Trophoblast cell (in vitro differentiated cells and primary cell): ENCODE data around the gene TBC1D12.

Experiments
- DNase-seq, 2 donors: peaks; one replicate each; pipeline ENCODE4 v3.0.0-alpha.2; 2016
- H2AFZ ChIP-seq: 2 replicates; pipeline ENCODE4 v1.6.1; 2013; ENCODE audit warnings: low read length, moderate library complexity, mild to moderate bottlenecking; ENCODE audit not compliant: insufficient read depth, poor library complexity
- H2AK5ac ChIP-seq: 2 replicates; pipeline ENCODE4 v1.6.1; 2013; ENCODE audit warnings: mild to moderate bottlenecking, low read length
- H2BK120ac ChIP-seq: 2 replicates; pipeline ENCODE4 v1.6.1; 2013; ENCODE audit warnings: low read length, mild to moderate bottlenecking, moderate library complexity; ENCODE audit not compliant: insufficient read depth, poor library complexity
- H2BK12ac ChIP-seq: 2 replicates; pipeline ENCODE4 v1.6.1; 2013; ENCODE audit warnings: mild to moderate bottlenecking, low read length, moderate library complexity
- H2BK5ac ChIP-seq: 2 replicates; pipeline ENCODE4 v1.6.1; 2013; ENCODE audit warnings: low read length, low read depth, moderate library complexity, mild to moderate bottlenecking; ENCODE audit not compliant: poor library complexity
- H3K14ac ChIP-seq: 2 replicates; pipeline ENCODE4 v1.6.1; 2013; ENCODE audit warnings: mild to moderate bottlenecking, low read length
- H3K18ac ChIP-seq: 2 replicates; pipeline ENCODE4 v1.6.1; 2013; ENCODE audit warnings: mild to moderate bottlenecking, low read length
- H3K23ac ChIP-seq: 2 replicates; pipeline ENCODE4 v1.6.1; 2013; ENCODE audit warnings: low read length
- H3K27ac ChIP-seq: 2 replicates; pipeline ENCODE4 v1.5.1; 2013; ENCODE audit warnings: low read depth, mild to moderate bottlenecking, inconsistent platforms, low read length, moderate library complexity
- H3K27me3 ChIP-seq: 2 replicates; pipeline ENCODE4 v1.6.1; 2013; ENCODE audit warnings: inconsistent platforms, mild to moderate bottlenecking, low read length, moderate library complexity; ENCODE audit not compliant: insufficient read depth
- H3K36me3 ChIP-seq, 2 experiments: 1 replicate in 1 of 2; 2 replicates in 1 of 2; pipeline ENCODE4 v1.6.1; 2013; ENCODE audit warnings: low read length in 2 of 2, mild to moderate bottlenecking in 2 of 2, moderate library complexity in 1 of 2; ENCODE audit not compliant: insufficient read depth in 2 of 2, control insufficient read depth in 1 of 2
- H3K4ac ChIP-seq: 2 replicates; pipeline ENCODE4 v1.6.1; 2013; ENCODE audit warnings: low read depth, mild to moderate bottlenecking, low read length, moderate library complexity
- H3K4me1 ChIP-seq, 2 experiments: 1 replicate in 1 of 2; 2 replicates in 1 of 2; pipeline ENCODE4 v1.6.1; 2013; ENCODE audit warnings: low read length in 2 of 2, mild to moderate bottlenecking in 2 of 2, moderate library complexity in 1 of 2; ENCODE audit not compliant: insufficient read depth in 2 of 2, control insufficient read depth in 1 of 2
- H3K4me2 ChIP-seq: 2 replicates; pipeline ENCODE4 v1.6.1; 2013; ENCODE audit warnings: inconsistent platforms, mild to moderate bottlenecking, low read length, moderate library complexity
- H3K4me3 ChIP-seq: 2 replicates; pipeline ENCODE4 v1.5.1; 2013; ENCODE audit warnings: mild to moderate bottlenecking, low read depth, low read length, inconsistent platforms
- H3K79me1 ChIP-seq: one replicate; pipeline ENCODE4 v1.6.1; 2013; ENCODE audit warnings: low read length
- H3K79me2 ChIP-seq: 2 replicates; pipeline ENCODE4 v1.6.1; 2013; ENCODE audit warnings: low read length, mild to moderate bottlenecking; ENCODE audit not compliant: control insufficient read depth, insufficient read depth, poor library complexity
- H3K9ac ChIP-seq: 2 replicates; pipeline ENCODE4 v1.6.1; 2013; ENCODE audit warnings: mild to moderate bottlenecking, low read length
- H3K9me3 ChIP-seq: 2 replicates; pipeline ENCODE4 v1.6.1; 2013; ENCODE audit warnings: low read depth, mild to moderate bottlenecking, control low read depth, inconsistent platforms, low read length; ENCODE audit not compliant: insufficient read depth
- H4K12ac ChIP-seq: 2 replicates; pipeline ENCODE4 v1.6.1; 2013; ENCODE audit warnings: low read depth, mild to moderate bottlenecking, low read length, moderate library complexity
- H4K8ac ChIP-seq: 2 replicates; pipeline ENCODE4 v1.6.1; 2013; ENCODE audit warnings: low read depth, mild to moderate bottlenecking, low read length, moderate library complexity
- H4K91ac ChIP-seq: one replicate; pipeline ENCODE4 v1.6.1; 2013; ENCODE audit warnings: low read depth, mild to moderate bottlenecking, low read length, moderate library complexity
- WGBS: extraction: QIAGEN DNeasy Blood & Tissue Kit; methylation state at CpG from one replicate; pipeline ENCODE4 v1.1.7; 2013; ENCODE audit warnings: missing lambda C conversion rate; ENCODE audit not compliant: insufficient read length, insufficient coverage; ENCODE audit errors: extremely low coverage; 5-methylcytosine and 5-hydroxymethylcytosine counted together

TBC1D12 gene

DNA sequence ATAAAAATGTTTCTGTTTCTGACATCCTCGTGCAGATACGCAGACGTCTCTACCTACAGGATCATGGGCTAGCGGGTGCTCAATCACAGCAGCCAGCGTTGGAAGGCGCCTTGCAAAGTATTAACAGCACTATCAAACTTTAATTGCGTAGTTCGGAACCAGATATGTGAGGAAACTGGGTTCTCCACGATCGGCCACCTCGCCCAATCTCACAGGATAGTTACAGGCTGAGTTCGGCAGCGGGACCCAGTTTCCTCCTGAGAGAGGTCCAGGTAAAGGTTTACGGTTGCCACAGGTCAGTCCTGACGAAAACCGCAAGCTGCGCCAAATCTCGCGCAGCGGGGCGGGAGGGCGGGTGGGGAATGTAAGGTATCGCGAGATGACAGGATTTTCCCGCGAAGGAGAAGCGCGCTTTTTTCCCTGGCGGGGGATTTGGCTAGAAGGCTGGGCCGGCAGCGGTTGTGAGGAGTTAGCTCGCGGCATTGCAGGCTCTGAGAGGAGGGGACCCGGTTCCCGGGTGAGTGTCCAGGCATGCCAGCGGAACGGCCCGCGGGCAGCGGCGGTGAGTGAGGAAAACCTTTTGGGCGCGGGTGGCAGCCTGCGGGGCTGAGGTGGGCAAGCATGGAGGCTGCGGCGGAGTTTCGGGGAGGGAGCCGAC lies 143.2 kb downstream of the TBC1D12 start, which contains the start of gene HELLS:
HELLS (plus strand) TSS at position 398 of the 658 bp plus-strand sequence; CDS start at position 532, 134 bp downstream.
- Histone ChIP-seq H2BK120ac (peak within 1 kb of the TSS; percentile 75), H3K4me2 (peak within 1 kb of the TSS; percentile 73), H3K9ac (peak within 1 kb of the TSS; percentile 85), H3K18ac (peak within 1 kb of the TSS; percentile 71), H4K91ac (peak within 1 kb of the TSS; percentile 79), H3K79me1 (peaks cover 9% of the 10 kb centered on the region), H3K4ac (peak within 1 kb of the TSS; percentile 57), H2BK12ac (no peak within 1 kb of the TSS), H3K27ac (peak within 1 kb of the TSS; percentile 59), H3K4me1 (no peaks in the 10 kb centered on the region), H4K12ac (peak within 1 kb of the TSS; percentile 86), H3K14ac (peak within 1 kb of the TSS; percentile 84), H2BK5ac (peak within 1 kb of the TSS; percentile 84), H3K79me2 (peaks cover 4% of the 10 kb centered on the region), H3K9me3 (no peaks in the 10 kb centered on the region), H2AK5ac (no peak within 1 kb of the TSS), H3K4me3 (peak within 1 kb of the TSS; percentile 94), H3K27me3 (no peaks in the 10 kb centered on the region), H3K36me3 (peaks cover 0 to 2% of the 10 kb centered on the region in 2 experiments), H3K23ac (no peak within 1 kb of the TSS), H2AFZ (peak within 1 kb of the TSS; percentile 97), H4K8ac (peak within 1 kb of the TSS; percentile 86)
- WGBS, result no CpG with 5 or more reads among the region's 48 CpGs
- DNase-seq, result peak; percentile 79 to 96

GRCh38 chr10:94546049-94546900 lies 143.9 kb downstream of the TBC1D12 start:
- Histone ChIP-seq H2BK120ac (no peak overlapping the region), H3K18ac (no peak overlapping the region), H2BK5ac (no peak overlapping the region), H3K27ac (no peak overlapping the region), H3K9ac (peak overlapping the region; percentile 85), H3K4me3 (peak overlapping the region; percentile 94), H3K4me1 (no peaks in the 10 kb centered on the region), H3K14ac (peak overlapping the region; percentile 71), H3K4ac (peak overlapping the region; percentile 57), H3K36me3 (peaks cover 1 to 4% of the 10 kb centered on the region in 2 experiments), H2BK12ac (no peak overlapping the region), H3K79me2 (peaks cover 4% of the 10 kb centered on the region), H3K9me3 (no peaks in the 10 kb centered on the region), H4K12ac (peak overlapping the region; percentile 86), H3K23ac (no peak overlapping the region), H3K79me1 (peaks cover 9% of the 10 kb centered on the region), H3K27me3 (no peaks in the 10 kb centered on the region), H3K4me2 (peak overlapping the region; percentile 68), H4K91ac (no peak overlapping the region), H4K8ac (peak overlapping the region; percentile 55), H2AK5ac (no peak overlapping the region), H2AFZ (peak overlapping the region; percentile 75)
- no CpG with 5 or more reads among the region's 25 CpGs for WGBS
- DNase-seq, result no peak

DNA sequence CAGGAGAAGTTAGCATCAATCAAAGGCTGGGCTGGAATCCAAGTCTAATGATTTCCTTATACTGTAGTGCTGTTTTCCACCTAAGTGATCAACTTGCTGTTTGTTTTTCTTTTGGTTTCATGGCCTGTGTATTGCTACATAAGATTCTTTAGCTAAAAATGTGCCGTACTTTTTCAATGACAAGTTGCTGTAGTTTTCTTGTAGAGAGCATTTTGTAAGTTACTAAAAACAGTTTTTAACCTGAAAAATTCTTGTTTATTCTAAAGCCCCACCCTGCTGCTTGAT lies 144.5 kb downstream of the TBC1D12 start:
- Histone ChIP-seq H3K4ac (no peak overlapping the region), H2BK5ac (no peak overlapping the region), H3K4me3 (no peak overlapping the region), H2BK12ac (no peak overlapping the region), H2AFZ (no peak overlapping the region), H3K18ac (no peak overlapping the region), H4K8ac (no peak overlapping the region), H3K79me1 (peaks cover 9% of the 10 kb centered on the region), H3K9me3 (no peaks in the 10 kb centered on the region), H3K23ac (no peak overlapping the region), H3K4me1 (no peaks in the 10 kb centered on the region), H3K79me2 (peaks cover 4% of the 10 kb centered on the region), H3K14ac (no peak overlapping the region), H3K4me2 (peak overlapping the region; percentile 68), H3K27me3 (no peaks in the 10 kb centered on the region), H3K36me3 (peaks cover 1 to 4% of the 10 kb centered on the region in 2 experiments), H2BK120ac (no peak overlapping the region), H4K91ac (no peak overlapping the region), H2AK5ac (no peak overlapping the region), H4K12ac (no peak overlapping the region), H3K27ac (no peak overlapping the region), H3K9ac (no peak overlapping the region)
- no CpG with 5 or more reads among the region's 1 CpG for WGBS
- DNase-seq, result no peak

- Histone ChIP-seq H3K36me3 (peaks cover 1 to 7% of the 10 kb centered on the region in 2 experiments), H3K27ac (no peak overlapping the region)
Observed at GRCh38 chr10:94549221-94549620, 146.9 kb downstream of the TBC1D12 start.

More at GRCh38 chr10:94549221-94549620, 146.9 kb downstream of the TBC1D12 start:
- Histone ChIP-seq H2AK5ac (no peak overlapping the region), H3K14ac (no peak overlapping the region), H3K79me2 (peaks cover 4% of the 10 kb centered on the region), H2BK120ac (no peak overlapping the region), H2AFZ (no peak overlapping the region), H3K4me2 (no peak overlapping the region), H3K23ac (no peak overlapping the region), H4K12ac (no peak overlapping the region), H3K9ac (no peak overlapping the region), H3K4me3 (no peak overlapping the region), H3K18ac (no peak overlapping the region), H3K4me1 (no peaks in the 10 kb centered on the region), H3K4ac (no peak overlapping the region), H4K91ac (no peak overlapping the region), H3K9me3 (no peaks in the 10 kb centered on the region), H4K8ac (no peak overlapping the region), H2BK5ac (no peak overlapping the region), H3K79me1 (peaks cover 9% of the 10 kb centered on the region), H2BK12ac (no peak overlapping the region), H3K27me3 (no peaks in the 10 kb centered on the region)
- no peak for DNase-seq
